GM12878 (cell line): ENCODE results near the gene PRPSAP1. TPM values are rescaled to one million over a fixed set of nuclear protein-coding genes. Genes with fewer than 3 reads are reported as not detected.

Experiments used
- ATAC-seq: fragments of 200-7000 bp; cut with Tn5 transposase; 3 replicates; pipeline ENCODE4 v1.9.1; 2020; ENCODE audit warnings: mild to moderate bottlenecking, moderate library complexity
- BruUV-seq: library from RNA; stranded (reverse); fragments of 400-500 nt; replicated peaks from 2 replicates; lab custom pipeline; 2021; lab: Mats Ljungman, UMichigan
- CTCF ChIA-PET: fragments of 300-600 bp; sonication (Branson Sonifier 250); formaldehyde crosslinking; extraction: SDS; loops from one replicate; lab custom pipeline; 2021; ENCODE audit warnings: inconsistent platforms; lab: Yijun Ruan, JAX
- POLR2A ChIA-PET: fragments of 350-600 bp; formaldehyde crosslinking; extraction: SDS; loops from one replicate; lab custom pipeline; 2021; ENCODE audit warnings: inconsistent platforms; lab: Charles Lee
- RAD21 ChIA-PET: fragments of 300-600 bp; sonication (Branson Sonifier 250); formaldehyde crosslinking; loops from one replicate; lab custom pipeline; 2023; ENCODE audit warnings: antibody characterized with exemption; ENCODE audit not compliant: unreplicated experiment; lab: Charles Lee
- SMC1A ChIA-PET: fragments of 300-600 bp; sonication (Branson Sonifier 250); formaldehyde crosslinking; loops from one replicate; lab custom pipeline; 2023; ENCODE audit not compliant: unreplicated experiment, uncharacterized antibody; lab: Charles Lee
- DNase-seq: peaks from one replicate; pipeline ENCODE4 v3.0.0-alpha.2; 2011; ENCODE audit warnings: low read depth, low spot score
- FAIRE-seq: peaks from 3 replicates; lab custom pipeline; 2011; peaks lifted over from hg19 to GRCh38; lab: Jason Lieb, UNC
- H2AFZ ChIP-seq: 2 replicates; pipeline ENCODE4 v1.6.0; 2011; ENCODE audit warnings: low read depth, low read length, control low read depth; ENCODE audit not compliant: control insufficient read depth
- H3K27ac ChIP-seq: 2 replicates; pipeline ENCODE4 v1.5.1; 2011; ENCODE audit warnings: control low read depth; ENCODE audit not compliant: control insufficient read depth, insufficient read depth
- H3K27me3 ChIP-seq, 2 experiments: replicated peaks in 1 of 2; 2 replicates each; pipeline versions ENCODE4 v1.6.0 to v1.6.1; 2011; ENCODE audit warnings: low read length in 1 of 2; ENCODE audit not compliant: control insufficient read depth in 2 of 2, insufficient read depth in 2 of 2
- H3K36me3 ChIP-seq, 2 experiments: 2 replicates each; pipeline ENCODE4 v1.5.1; 2011; ENCODE audit warnings: low read length in 1 of 2; ENCODE audit not compliant: control insufficient read depth in 2 of 2, insufficient read depth in 2 of 2
- H3K4me1 ChIP-seq: 2 replicates; pipeline ENCODE4 v1.6.1; 2011; ENCODE audit warnings: mild to moderate bottlenecking, low read length, moderate library complexity, mixed read lengths; ENCODE audit not compliant: control insufficient read depth, insufficient read depth
- H3K4me2 ChIP-seq: 2 replicates; pipeline ENCODE4 v1.6.0; 2011; ENCODE audit warnings: control low read depth; ENCODE audit not compliant: control insufficient read depth, insufficient read depth
- H3K4me3 ChIP-seq: fragments of 200-600 bp; sonication (generic); 2 replicates; pipeline ENCODE4 v1.5.1; 2016
- H3K79me2 ChIP-seq: 2 replicates; pipeline ENCODE4 v1.6.0; 2011; ENCODE audit warnings: low read length; ENCODE audit not compliant: control insufficient read depth, insufficient read depth
- H3K9ac ChIP-seq: 2 replicates; pipeline ENCODE4 v1.8.0; 2011; ENCODE audit warnings: low read length, control low read depth, mixed read lengths; ENCODE audit not compliant: control insufficient read depth, insufficient read depth
- H3K9me3 ChIP-seq: replicated peaks from 3 replicates; pipeline ENCODE4 v1.5.1; 2011; ENCODE audit warnings: mild to moderate bottlenecking, low read length; ENCODE audit not compliant: control insufficient read depth, insufficient read depth
- H4K20me1 ChIP-seq: 2 replicates; pipeline ENCODE4 v1.6.0; 2011; ENCODE audit not compliant: control insufficient read depth, insufficient read depth
- CEBPB ChIP-seq, 2 experiments: fragments of 150-350 bp in 1 of 2; IDR thresholded peaks; 2 replicates each; pipeline ENCODE4 v1.6.1; 2012 to 2014; ENCODE audit warnings: low read depth in 2 of 2, low read length in 2 of 2, borderline replicate concordance in 1 of 2, inconsistent platforms in 1 of 2
- CTCF ChIP-seq, 3 experiments: IDR thresholded peaks in 2 of 3; conservative IDR thresholded peaks in 1 of 3; 2 replicates each; pipeline ENCODE4 v1.5.1; 2011; ENCODE audit warnings: low read depth in 3 of 3, low read length in 3 of 3, mild to moderate bottlenecking in 3 of 3, control low read depth in 2 of 3, moderate library complexity in 2 of 3, inconsistent platforms in 1 of 3, mixed read lengths in 1 of 3; ENCODE audit not compliant: control insufficient read depth in 2 of 3, insufficient read depth in 1 of 3; ENCODE audit errors: extremely low read depth in 1 of 3
- CUX1 ChIP-seq: IDR thresholded peaks from 2 replicates; pipeline ENCODE4 v1.6.1; 2012; ENCODE audit warnings: improper control_type of control experiment, low read depth, low read length; ENCODE audit not compliant: insufficient replicate concordance
- ELK1 ChIP-seq: IDR thresholded peaks from 2 replicates; pipeline ENCODE4 v1.6.1; 2012; ENCODE audit warnings: low read depth, low read length, improper control_type of control experiment
- LARP7 ChIP-seq: fragments of 450-650 bp; IDR thresholded peaks from 2 replicates; pipeline ENCODE4 v1.6.1; 2017; ENCODE audit warnings: mild to moderate bottlenecking
- NBN ChIP-seq: fragments of 450-650 bp; IDR thresholded peaks from 2 replicates; pipeline ENCODE4 v1.6.1; 2016
- PBX3 ChIP-seq: IDR thresholded peaks from 2 replicates; pipeline ENCODE4 v1.6.1; 2011; ENCODE audit warnings: mild to moderate bottlenecking, low read depth, low read length, moderate library complexity; ENCODE audit not compliant: insufficient replicate concordance
- POLR2AphosphoS2 ChIP-seq: IDR thresholded peaks from 2 replicates; pipeline ENCODE4 v1.6.1; 2011; ENCODE audit warnings: low read depth, mild to moderate bottlenecking, low read length, improper control_type of control experiment, moderate library complexity
- TARDBP ChIP-seq: IDR thresholded peaks from 2 replicates; pipeline ENCODE4 v1.6.1; 2016; ENCODE audit warnings: borderline replicate concordance
- WGBS: methylation state at CpG from one replicate; pipeline ENCODE4 v1.1.6; 2016; ENCODE audit warnings: low lambda C conversion rate; ENCODE audit not compliant: insufficient replicate concordance, insufficient coverage; ENCODE audit errors: missing lambda C conversion rate; 5-methylcytosine and 5-hydroxymethylcytosine counted together
- in situ Hi-C: fragments of 300-500 bp; cut with MboI; formaldehyde crosslinking; loops from 9 replicates; pipeline ENCODE4 v1.14.3; 2018; ENCODE audit warnings: mixed read lengths
- intact Hi-C: fragments of 100-400 bp; cut with micrococcal nuclease; formaldehyde crosslinking; loops from one replicate; pipeline ENCODE4 v1.14.2; 2022; ENCODE audit not compliant: unreplicated experiment
- polyA plus RNA-seq, 11 experiments: library from polyadenylated mRNA; depleted of rRNA in 4 of 11; unstranded in 6 of 11; stranded (reverse) in 5 of 11; fragments of >200 nt; fragmentation: Nextera tagmentation in 4 of 11; fragmentation: Illumina TruSeq in 1 of 11; extraction: Ambion mirVana in 4 of 11; extraction: Trizol in 1 of 11; gene quantifications; 1 replicate in 1 of 11; 2 replicates in 10 of 11; pipeline versions ENCODE4 v1.2.1 to v1.2.3, GENCODE V29; 2011 to 2016; ENCODE audit warnings: inconsistent platforms in 2 of 11, missing spikeins in 2 of 11, low read depth in 1 of 11
- total RNA-seq, 4 experiments: library from RNA; depleted of rRNA in 3 of 4; stranded (reverse); fragments of >200 nt in 3 of 4; fragmentation: Illumina TruSeq in 1 of 4; extraction: Trizol in 1 of 4; gene quantifications; 2 replicates each; pipeline versions ENCODE4 v1.2.1 to v1.2.3, GENCODE V29; 2013 to 2021
- TF ChIP-seq, protein P1 (sequence below): fragments of 450-650 bp; IDR thresholded peaks from 2 replicates; pipeline ENCODE4 v1.6.1; 2017; ENCODE audit warnings: borderline replicate concordance
- TF ChIP-seq, protein P2 (sequence below): IDR thresholded peaks from 2 replicates; pipeline ENCODE4 v1.6.1; 2012; ENCODE audit warnings: low read length, inconsistent platforms

The PRPSAP1 gene
- total and polyA plus RNA-seq, 10 of the 15 experiments (the other 5 are each of a cell fraction or from before 2014, with no cell fraction given) = 15.8 to 84.2 (median 44.2) TPM

- 94% methylated on average over 10 of the region's 10 CpGs for WGBS
- TF ChIP-seq NBN = no peak
- TF ChIP-seq POLR2AphosphoS2 = no peak
- no peak for TF ChIP-seq ELK1
- no peak for TF ChIP-seq CTCF (IDR thresholded peaks at IDR 0.05 in 2 of 3, conservative IDR thresholded peaks at IDR 0.05 in 1 of 3; ENCODE audit: control insufficient read depth in 2 of 3, extremely low read depth in 1 of 3, insufficient read depth in 1 of 3, low read depth in 3 of 3, low read length in 3 of 3)
- TF ChIP-seq, protein P1, sequence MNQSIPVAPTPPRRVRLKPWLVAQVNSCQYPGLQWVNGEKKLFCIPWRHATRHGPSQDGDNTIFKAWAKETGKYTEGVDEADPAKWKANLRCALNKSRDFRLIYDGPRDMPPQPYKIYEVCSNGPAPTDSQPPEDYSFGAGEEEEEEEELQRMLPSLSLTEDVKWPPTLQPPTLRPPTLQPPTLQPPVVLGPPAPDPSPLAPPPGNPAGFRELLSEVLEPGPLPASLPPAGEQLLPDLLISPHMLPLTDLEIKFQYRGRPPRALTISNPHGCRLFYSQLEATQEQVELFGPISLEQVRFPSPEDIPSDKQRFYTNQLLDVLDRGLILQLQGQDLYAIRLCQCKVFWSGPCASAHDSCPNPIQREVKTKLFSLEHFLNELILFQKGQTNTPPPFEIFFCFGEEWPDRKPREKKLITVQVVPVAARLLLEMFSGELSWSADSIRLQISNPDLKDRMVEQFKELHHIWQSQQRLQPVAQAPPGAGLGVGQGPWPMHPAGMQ = no peak
- TF ChIP-seq CUX1 = no peak
- TF ChIP-seq, protein P2, sequence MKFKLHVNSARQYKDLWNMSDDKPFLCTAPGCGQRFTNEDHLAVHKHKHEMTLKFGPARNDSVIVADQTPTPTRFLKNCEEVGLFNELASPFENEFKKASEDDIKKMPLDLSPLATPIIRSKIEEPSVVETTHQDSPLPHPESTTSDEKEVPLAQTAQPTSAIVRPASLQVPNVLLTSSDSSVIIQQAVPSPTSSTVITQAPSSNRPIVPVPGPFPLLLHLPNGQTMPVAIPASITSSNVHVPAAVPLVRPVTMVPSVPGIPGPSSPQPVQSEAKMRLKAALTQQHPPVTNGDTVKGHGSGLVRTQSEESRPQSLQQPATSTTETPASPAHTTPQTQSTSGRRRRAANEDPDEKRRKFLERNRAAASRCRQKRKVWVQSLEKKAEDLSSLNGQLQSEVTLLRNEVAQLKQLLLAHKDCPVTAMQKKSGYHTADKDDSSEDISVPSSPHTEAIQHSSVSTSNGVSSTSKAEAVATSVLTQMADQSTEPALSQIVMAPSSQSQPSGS = no peak
- no peak for TF ChIP-seq CEBPB (IDR thresholded peaks at IDR 0.05; ENCODE audit: borderline replicate concordance in 1 of 2, low read depth in 2 of 2, low read length in 2 of 2)
- TF ChIP-seq PBX3 = no peak
- TF ChIP-seq LARP7 = no peak
- no peak for TF ChIP-seq TARDBP
Observed at GRCh38 chr17:76394166-76394565, 40.5 kb upstream of the PRPSAP1 start.

More at GRCh38 chr17:76394166-76394565, 40.5 kb upstream of the PRPSAP1 start:
- H4K20me1 ChIP-seq = no peaks in the 10 kb centered on the region
- ChIA-PET POLR2A (no interaction called here), SMC1A (no interaction called here), RAD21 (no interaction called here), CTCF (interaction anchor here (0.7 kb wide), 1 partner anchor 200 kb away, joined by 3 read pairs; no protein-coding TSS in a partner anchor)
- intact Hi-C loops (no loop called here), in situ Hi-C loops (no loop called here)
- no peak overlapping the region for H3K4me3 ChIP-seq
- FAIRE-seq (no peak), ATAC-seq (no peak), DNase-seq (no peak)
- BruUV-seq = no TSS peak
- H3K27ac ChIP-seq = no peak overlapping the region
- H3K9me3 ChIP-seq = no peaks in the 10 kb centered on the region
- no peaks in the 10 kb centered on the region for H3K27me3 ChIP-seq
- peaks cover 26 to 38% of the 10 kb centered on the region in 2 experiments for H3K36me3 ChIP-seq
- H2AFZ ChIP-seq = no peak overlapping the region
- no peak overlapping the region for H3K4me2 ChIP-seq
- no peaks in the 10 kb centered on the region for H3K4me1 ChIP-seq
- no peak overlapping the region for H3K9ac ChIP-seq
- no peaks in the 10 kb centered on the region for H3K79me2 ChIP-seq
